Stromal cell of bone marrow (primary cell): ENCODE measurements around the gene OR11A1.
"Not testable (repeated sequence)": the region's sequence is repeated elsewhere in the genome, so short reads cannot be mapped to it uniquely, and the experiment has no call there.

Experiments used
- DNase-seq: peaks from one replicate; pipeline ENCODE4 v3.0.0-alpha.2; 2012; ENCODE audit warnings: low read depth

OR11A1 gene

DNA sequence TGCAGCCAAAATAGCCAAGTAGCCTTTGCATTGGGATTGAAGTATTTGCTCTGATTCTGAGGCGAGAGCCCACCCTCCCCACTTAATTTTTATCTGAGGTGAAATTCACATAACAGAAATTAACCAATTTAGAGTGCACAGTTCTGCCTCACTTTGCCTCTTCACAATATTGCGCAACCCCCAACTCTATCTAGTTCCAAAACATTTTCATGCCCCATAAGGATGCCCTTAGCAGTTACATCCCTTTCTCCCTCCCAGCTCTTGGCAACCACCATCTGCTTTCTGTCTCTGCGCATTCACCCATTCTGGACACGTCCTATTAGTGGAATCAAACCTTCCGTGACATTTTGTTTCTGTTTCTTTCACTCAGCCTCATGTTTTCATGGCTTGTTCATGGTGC lies 21.9 kb upstream of the OR11A1 start:
- DNase-seq: no peak

DNA sequence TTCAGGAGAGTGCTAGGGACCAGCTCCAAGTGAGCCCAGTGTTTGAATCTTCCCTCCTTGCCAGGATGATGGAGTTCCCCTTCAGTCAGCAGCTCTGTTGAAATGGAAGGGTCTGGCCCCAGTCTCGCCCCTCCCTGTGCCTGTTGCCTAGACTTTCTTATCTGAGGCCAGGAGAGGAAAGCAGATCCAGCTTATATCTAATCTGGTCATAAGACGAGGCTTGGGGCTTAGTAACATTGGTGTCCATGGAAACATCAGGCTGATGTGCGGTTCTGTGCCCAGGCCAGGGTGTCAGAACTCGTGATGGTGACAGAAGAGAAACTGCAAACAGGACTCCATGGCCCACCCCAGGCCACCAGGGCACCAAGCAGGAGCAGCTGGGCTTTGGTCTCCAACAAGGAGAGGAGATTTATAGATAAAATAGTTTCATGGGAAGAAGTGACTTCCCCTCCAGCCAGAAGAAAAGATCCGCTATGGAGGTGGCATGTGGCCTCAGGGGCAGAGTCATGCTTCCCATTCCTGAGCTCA lies 21.1 kb upstream of the OR11A1 start:
- DNase-seq: no peak

- no peak for DNase-seq
Measured at GRCh38 chr6:29474996-29475395, 18.1 kb upstream of the OR11A1 start.

DNA sequence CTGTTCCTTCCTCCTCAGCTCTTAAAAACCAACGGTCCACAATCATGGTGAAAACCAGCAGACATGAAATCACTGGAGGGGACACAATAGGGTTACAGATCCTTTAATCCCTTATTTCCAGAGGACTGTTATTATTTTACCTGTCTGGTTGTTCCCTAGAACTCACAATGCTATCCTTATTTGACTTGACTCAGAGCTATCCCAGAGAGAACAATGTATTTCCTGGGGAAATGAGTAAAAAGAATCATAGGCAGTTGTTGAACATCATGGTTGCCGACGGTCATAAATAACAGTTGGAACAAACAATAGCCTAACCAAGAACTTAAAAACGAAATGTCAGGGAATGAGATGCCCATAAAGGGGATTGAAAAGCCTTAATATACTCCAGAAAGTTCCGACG lies 9.4 kb upstream of the OR11A1 start:
- no peak for DNase-seq

GRCh38 chr6:29465801-29466200 lies 8.9 kb upstream of the OR11A1 start:
- no peak for DNase-seq

DNA sequence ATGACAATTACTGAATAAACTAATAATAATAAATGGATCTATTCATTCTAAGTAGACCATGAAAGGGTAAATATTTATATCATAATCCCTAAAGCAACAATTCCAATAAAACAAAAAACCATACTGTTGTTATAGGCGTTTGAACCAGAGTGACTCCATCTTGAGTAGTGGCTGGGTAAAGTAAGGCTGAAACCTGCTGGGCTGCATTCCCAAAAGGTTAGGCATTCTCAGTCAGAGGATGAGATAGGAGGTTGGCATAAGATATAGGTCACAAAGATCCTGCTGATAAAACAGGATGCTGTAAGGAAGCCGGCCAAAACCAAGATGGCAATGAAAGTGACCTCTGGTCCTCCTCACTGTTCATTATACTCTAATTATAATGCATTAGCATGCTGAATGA lies 8.4 kb upstream of the OR11A1 start:
- no peak for DNase-seq

GRCh38 chr6:29462022-29462421 lies 5.2 kb upstream of the OR11A1 start:
- no peak for DNase-seq

- DNase-seq: no peak
Measured at GRCh38 chr6:29461021-29461814, 4.3 kb upstream of the OR11A1 start.

GRCh38 chr6:29451471-29452193 lies 5.2 kb downstream of the OR11A1 start:
- DNase-seq: no peak

GRCh38 chr6:29447670-29448069 lies 9.2 kb downstream of the OR11A1 start:
- DNase-seq: no peak

- not testable (repeated sequence) for DNase-seq
Measured at GRCh38 chr6:29444031-29444430, 12.8 kb downstream of the OR11A1 start.

GRCh38 chr6:29442719-29443118 lies 14.2 kb downstream of the OR11A1 start:
- DNase-seq: no peak

DNA sequence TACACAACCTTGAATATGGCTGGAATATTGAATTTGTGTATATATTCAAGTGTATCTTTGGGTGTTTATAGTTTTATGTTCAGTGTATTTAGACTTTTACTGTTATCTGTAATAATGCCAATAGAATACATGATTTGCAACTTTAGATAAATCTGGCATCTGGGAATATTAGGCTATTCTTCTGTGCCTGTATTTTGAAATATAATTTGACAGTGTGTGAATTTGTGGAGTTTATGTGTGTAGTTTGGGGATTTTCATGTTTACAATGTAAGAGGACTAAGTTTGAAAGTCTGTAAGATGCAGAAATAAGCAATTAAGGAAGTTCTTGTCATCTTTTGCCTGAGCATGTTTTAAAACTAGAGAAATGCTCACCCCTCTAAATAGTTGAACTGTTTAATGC lies 17.9 kb downstream of the OR11A1 start, which contains the start of gene OR10C1:
OR10C1 (plus strand) TSS at position 301 of the 400 bp plus-strand sequence. CDS start 710 bp downstream, outside the sequence.
- DNase-seq: no peak

DNA sequence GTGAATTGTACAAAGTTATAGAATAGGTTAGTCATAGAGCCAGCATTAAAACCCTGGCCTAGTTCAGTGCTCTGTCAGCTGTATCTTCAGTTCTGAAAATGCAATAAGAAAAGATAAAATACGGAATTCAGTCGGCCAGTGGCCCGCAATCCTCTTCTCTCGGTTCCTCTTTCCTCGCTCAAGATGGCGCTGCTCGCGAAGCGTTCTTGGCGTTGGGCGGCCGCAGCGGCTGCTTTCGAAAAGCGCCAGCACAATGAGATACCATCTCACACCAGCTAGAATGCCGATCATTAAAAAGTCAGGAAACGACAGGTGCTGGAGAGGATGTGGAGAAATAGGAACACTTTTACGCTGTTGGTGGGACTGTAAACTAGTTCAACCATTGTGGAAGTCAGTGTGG lies 20.1 kb downstream of the OR11A1 start:
- not testable (repeated sequence) for DNase-seq

- no peak for DNase-seq
Measured at GRCh38 chr6:29426654-29427053, 30.2 kb downstream of the OR11A1 start.

GRCh38 chr6:29425075-29425474 lies 31.8 kb downstream of the OR11A1 start:
- DNase-seq: no peak

GRCh38 chr6:29424575-29424974 lies 32.3 kb downstream of the OR11A1 start:
- no peak for DNase-seq

DNA sequence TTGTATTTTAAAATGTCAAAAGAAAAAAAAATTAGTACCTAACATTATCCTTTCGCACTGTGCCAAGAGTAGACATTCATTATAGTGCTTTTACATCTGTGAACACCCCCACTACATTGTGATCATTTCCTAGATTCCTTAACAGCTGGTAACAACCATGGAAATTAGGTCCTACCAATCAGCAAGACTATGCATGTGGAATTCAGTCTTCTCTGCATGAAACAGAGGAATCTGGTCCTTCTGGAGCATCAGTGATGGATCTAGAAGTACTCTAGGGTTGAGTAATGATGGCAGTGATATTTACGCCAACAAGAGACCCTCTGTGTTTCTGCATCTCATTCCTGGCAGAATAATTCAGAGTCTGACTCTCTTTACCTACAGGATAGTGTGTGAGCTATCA lies 32.7 kb downstream of the OR11A1 start:
- no peak for DNase-seq

DNA sequence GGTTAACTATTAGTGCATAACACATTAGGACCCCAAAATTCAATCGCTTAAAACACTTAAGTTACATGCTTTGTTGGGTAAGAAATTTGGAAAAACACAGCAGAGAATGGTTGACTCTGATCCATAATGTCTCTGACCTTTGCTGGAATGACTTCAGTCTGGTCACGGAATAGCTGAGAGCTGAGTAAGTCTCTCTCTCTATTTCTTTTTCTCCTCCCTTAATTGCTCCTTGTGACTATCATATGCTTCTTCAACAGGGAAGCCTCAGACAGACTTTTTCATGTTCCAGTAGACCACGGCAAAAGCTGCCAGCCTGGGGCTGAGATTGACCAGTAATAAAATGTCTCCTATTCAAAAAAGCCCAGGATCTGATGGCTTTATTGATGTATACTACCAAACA lies 37.4 kb downstream of the OR11A1 start:
- peak; percentile 2 for DNase-seq

DNA sequence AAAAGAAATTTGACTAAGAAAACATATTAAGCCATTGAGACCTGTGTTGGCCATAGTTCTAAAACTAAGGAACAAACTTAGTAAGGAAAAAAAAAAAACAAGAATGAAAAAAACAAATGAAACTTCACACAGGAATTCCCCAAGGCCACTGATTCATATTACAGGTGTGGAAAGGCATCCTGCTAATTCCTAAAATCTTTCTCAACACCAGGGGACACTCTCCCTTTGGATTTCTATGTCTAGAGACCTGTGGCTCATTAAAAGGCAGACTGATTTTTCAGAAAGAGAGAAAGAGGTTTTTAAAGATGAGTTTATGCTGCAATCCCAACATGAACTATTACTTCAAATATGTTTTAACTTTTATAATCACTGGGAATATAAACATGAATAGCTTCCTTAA lies 42.3 kb downstream of the OR11A1 start, which contains the start of gene OR12D1:
OR12D1 (plus strand) TSS at position 341 of the 400 bp plus-strand sequence.
- no peak for DNase-seq

GRCh38 chr6:29403801-29404200 lies 53.1 kb downstream of the OR11A1 start:
- no peak for DNase-seq

- no peak for DNase-seq
Measured at GRCh38 chr6:29399525-29399924, 57.3 kb downstream of the OR11A1 start.

- no peak for DNase-seq
Measured at GRCh38 chr6:29395331-29395730, 61.5 kb downstream of the OR11A1 start, which contains the start of gene OR12D2. Gene OR12D2, plus strand, starts transcription at chr6:29395631. Its CDS starts 1,069 bp downstream, at chr6:29396700.
